CD4-positive, alpha-beta memory T cell (primary cell): ENCODE measurements around the gene PDRG1. TPM values are rescaled to one million over a fixed set of nuclear protein-coding genes. Genes with fewer than 3 reads are reported as not detected.

Source experiments
- CTCF ChIA-PET: fragments of 350-600 bp; sonication (Branson Sonifier 250); formaldehyde crosslinking; loops from one replicate; lab custom pipeline; 2021; ENCODE audit warnings: inconsistent platforms; ENCODE audit not compliant: partially characterized antibody; lab: Charles Lee
- POLR2A ChIA-PET: fragments of 350-600 bp; sonication (Branson Sonifier 250); formaldehyde crosslinking; loops from one replicate; lab custom pipeline; 2021; ENCODE audit not compliant: partially characterized antibody; lab: Charles Lee
- DNase-seq, 5 donors: peaks; one replicate each; pipeline versions ENCODE4 v3.0.0 to v3.0.0-alpha.2; 2020 to 2022; ENCODE audit warnings: mixed read lengths in 1 of 5
- H3K27ac ChIP-seq: one replicate; pipeline ENCODE4 v1.7.0; 2013; ENCODE audit warnings: low read depth, low read length
- H3K27me3 ChIP-seq: 2 replicates; pipeline ENCODE4 v1.7.0; 2013; ENCODE audit warnings: mild to moderate bottlenecking, low read length, moderate library complexity; ENCODE audit not compliant: insufficient read depth
- H3K36me3 ChIP-seq: 2 replicates; pipeline ENCODE4 v1.7.0; 2013; ENCODE audit warnings: mild to moderate bottlenecking, low read length, moderate library complexity; ENCODE audit not compliant: insufficient read depth
- H3K4me1 ChIP-seq: 2 replicates; pipeline ENCODE4 v1.7.0; 2013; ENCODE audit warnings: mild to moderate bottlenecking, low read length, moderate library complexity; ENCODE audit not compliant: insufficient read depth
- H3K4me3 ChIP-seq, 2 donors: one replicate each; pipeline ENCODE4 v1.7.0; 2013; ENCODE audit warnings: low read length in 2 of 2, mild to moderate bottlenecking in 1 of 2
- H3K9me3 ChIP-seq, 2 donors: one replicate each; pipeline ENCODE4 v1.7.0; 2013; ENCODE audit warnings: low read length in 2 of 2, control low read depth in 1 of 2; ENCODE audit not compliant: control insufficient read depth in 1 of 2
- H3K27ac Mint-ChIP-seq, 7 donors: one replicate each; pipeline ENCODE4 v1.8.0; 2020 to 2021; ENCODE audit warnings: mixed read lengths in 7 of 7, mild to moderate bottlenecking in 6 of 7, inconsistent platforms in 3 of 7, moderate library complexity in 3 of 7
- H3K27me3 Mint-ChIP-seq, 2 donors: one replicate each; pipeline ENCODE4 v1.8.0; 2020 to 2021; ENCODE audit warnings: mixed read lengths in 2 of 2
- H3K36me3 Mint-ChIP-seq, 2 donors: one replicate each; pipeline ENCODE4 v1.8.0; 2020 to 2021; ENCODE audit warnings: mixed read lengths in 2 of 2, inconsistent platforms in 1 of 2, mild to moderate bottlenecking in 1 of 2
- H3K4me1 Mint-ChIP-seq, 4 donors: one replicate each; pipeline ENCODE4 v1.8.0; 2020 to 2021; ENCODE audit warnings: mixed read lengths in 4 of 4, mild to moderate bottlenecking in 1 of 4
- H3K4me3 Mint-ChIP-seq, 8 donors: one replicate each; pipeline ENCODE4 v1.8.0; 2020 to 2021; ENCODE audit warnings: mixed read lengths in 8 of 8, mild to moderate bottlenecking in 7 of 8, moderate library complexity in 6 of 8, inconsistent platforms in 3 of 8
- H3K9me3 Mint-ChIP-seq, 8 donors: one replicate each; pipeline ENCODE4 v1.8.0; 2020 to 2021; ENCODE audit warnings: mixed read lengths in 8 of 8, mild to moderate bottlenecking in 5 of 8, inconsistent platforms in 3 of 8, moderate library complexity in 1 of 8
- intact Hi-C: fragments of 100-400 bp; cut with micrococcal nuclease; formaldehyde crosslinking; loops from one replicate; pipeline ENCODE4 v1.15.1; 2023
- polyA plus RNA-seq, 2 donors: library from polyadenylated mRNA; unstranded; fragments of 300-500 nt; fragmentation: Illumina TruSeq; gene quantifications; one replicate each; pipeline ENCODE4 v1.2.3, GENCODE V29; 2021
- total RNA-seq, 2 experiments: library from RNA; stranded (reverse); gene quantifications; one replicate each; pipeline ENCODE4 v1.2.3, GENCODE V29; 2021

PDRG1 gene
- total and polyA plus RNA-seq, 4 experiments from 2014 or later, result 12.6 to 16.8 (median 13.2) TPM

DNA sequence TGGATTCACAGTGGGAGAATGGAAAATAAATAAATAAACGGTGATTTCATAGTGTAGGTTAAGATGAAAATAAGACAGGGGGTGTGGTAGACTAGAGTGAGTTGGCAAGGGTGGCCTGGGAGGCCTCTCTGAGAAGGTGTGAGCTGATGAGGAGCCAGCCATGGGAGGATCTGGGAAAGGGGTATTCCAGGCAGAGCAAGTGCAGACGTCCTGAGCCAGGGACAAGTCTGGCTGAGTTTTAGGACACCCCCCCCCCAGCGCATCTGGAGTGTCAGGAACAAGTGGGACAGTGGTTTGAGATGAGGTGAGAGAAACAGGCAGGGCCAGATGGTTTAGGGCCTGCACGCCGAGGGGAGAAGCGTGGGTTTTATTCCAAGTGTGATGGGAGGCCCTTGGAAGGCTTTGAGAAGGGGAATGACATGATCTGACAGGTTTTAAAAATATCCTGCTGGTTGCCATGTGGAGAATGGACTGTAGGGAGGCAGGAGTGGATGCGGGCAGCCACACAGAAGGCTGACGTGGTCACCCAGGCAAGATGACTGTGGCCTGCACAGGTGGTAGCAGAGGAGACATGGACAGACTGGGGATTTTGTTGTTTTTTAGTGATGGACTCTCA, 37.3 kb upstream of the PDRG1 start:
- Histone ChIP-seq H3K36me3 (no peaks in the 10 kb centered on the region), H3K9me3 (no peaks in the 10 kb centered on the region), H3K27me3 (no peaks in the 10 kb centered on the region), H3K27ac (no peak overlapping the region), H3K4me3 (no peak overlapping the region), H3K4me1 (no peaks in the 10 kb centered on the region)
- Mint-ChIP-seq H3K36me3 (no peaks in the 10 kb centered on the region), H3K4me1 (peaks cover 0 to 6% (median 0%) of the 10 kb centered on the region in 4 donors), H3K9me3 (no peaks in the 10 kb centered on the region), H3K4me3 (no peak overlapping the region), H3K27me3 (peaks cover 11 to 13% of the 10 kb centered on the region in 2 donors), H3K27ac (no peak overlapping the region)
- ChIA-PET CTCF (no interaction called here), POLR2A (no interaction called here)
- no peak for DNase-seq
- intact Hi-C loops, result no loop called here

DNA sequence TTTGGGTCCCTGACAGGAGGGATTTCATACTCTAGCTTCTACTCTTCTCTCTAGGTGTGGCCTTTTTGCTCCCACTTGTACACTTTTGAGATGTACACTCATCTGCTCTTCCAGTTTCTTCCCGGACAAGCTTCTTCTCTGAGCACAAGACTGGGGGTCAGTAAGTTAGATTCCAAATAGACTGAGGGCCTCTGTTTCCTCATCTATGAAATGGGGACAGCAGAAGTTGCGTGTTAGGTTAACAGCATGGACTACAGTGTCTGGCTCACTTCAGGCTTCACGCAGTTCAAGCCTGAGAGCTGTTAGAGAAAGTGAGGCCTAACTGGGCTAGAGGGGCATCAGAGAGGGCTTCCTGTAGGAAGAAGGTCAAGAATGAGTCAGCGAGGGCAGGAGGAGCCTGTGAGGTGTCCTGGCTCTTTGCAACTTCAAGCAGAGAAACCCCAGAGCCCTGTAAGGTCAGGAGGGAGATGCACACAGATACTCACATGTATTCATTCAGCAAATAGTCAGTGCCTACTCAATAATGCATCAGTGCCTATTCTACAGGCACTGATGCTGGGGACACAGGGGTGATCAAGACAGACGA, 36.7 kb upstream of the PDRG1 start:
- no peak overlapping the region for H3K27ac Mint-ChIP-seq
- H3K4me3 Mint-ChIP-seq, result no peak overlapping the region
- Histone ChIP-seq H3K4me3 (no peak overlapping the region), H3K36me3 (no peaks in the 10 kb centered on the region), H3K27me3 (no peaks in the 10 kb centered on the region), H3K4me1 (no peaks in the 10 kb centered on the region), H3K27ac (no peak overlapping the region), H3K9me3 (no peaks in the 10 kb centered on the region)
- H3K36me3 Mint-ChIP-seq, result no peaks in the 10 kb centered on the region
- peaks cover 6 to 7% of the 10 kb centered on the region in 2 donors for H3K27me3 Mint-ChIP-seq
- CTCF ChIA-PET, result no interaction called here
- no peak for DNase-seq
- H3K9me3 Mint-ChIP-seq, result no peaks in the 10 kb centered on the region
- POLR2A ChIA-PET, result no interaction called here
- intact Hi-C loops, result no loop called here
- H3K4me1 Mint-ChIP-seq, result peaks cover 0 to 6% (median 0%) of the 10 kb centered on the region in 4 donors

DNA sequence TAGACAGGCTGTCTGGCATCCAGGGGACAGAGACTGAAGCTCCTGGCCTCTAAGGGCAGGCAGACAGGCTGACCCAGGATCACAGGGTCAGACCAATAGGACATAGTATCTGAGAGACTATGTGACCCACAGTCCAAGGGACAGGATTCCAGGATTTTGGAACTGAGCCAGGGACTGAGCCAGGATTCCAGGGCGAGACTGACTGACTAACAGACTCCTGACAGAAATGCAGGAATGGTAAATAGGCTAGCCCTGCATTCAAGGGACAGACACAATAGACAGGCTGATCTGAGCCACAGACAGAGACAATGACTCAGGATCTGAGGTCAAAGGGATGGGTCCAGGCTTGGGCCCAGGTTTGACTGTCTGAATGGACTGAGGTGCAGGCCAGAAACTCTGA, 35.9 kb upstream of the PDRG1 start:
- POLR2A ChIA-PET, result no interaction called here
- Mint-ChIP-seq H3K4me1 (peaks cover 0 to 6% (median 0%) of the 10 kb centered on the region in 4 donors), H3K4me3 (no peak overlapping the region), H3K9me3 (no peaks in the 10 kb centered on the region), H3K27me3 (peaks cover 3 to 6% of the 10 kb centered on the region in 2 donors), H3K36me3 (no peaks in the 10 kb centered on the region), H3K27ac (no peak overlapping the region)
- no peaks in the 10 kb centered on the region for H3K36me3 ChIP-seq
- no peak overlapping the region for H3K4me3 ChIP-seq
- H3K9me3 ChIP-seq, result no peaks in the 10 kb centered on the region
- no peaks in the 10 kb centered on the region for H3K27me3 ChIP-seq
- H3K27ac ChIP-seq, result no peak overlapping the region
- intact Hi-C loops, result no loop called here
- H3K4me1 ChIP-seq, result no peaks in the 10 kb centered on the region
- CTCF ChIA-PET, result no interaction called here
- no peak for DNase-seq

DNA sequence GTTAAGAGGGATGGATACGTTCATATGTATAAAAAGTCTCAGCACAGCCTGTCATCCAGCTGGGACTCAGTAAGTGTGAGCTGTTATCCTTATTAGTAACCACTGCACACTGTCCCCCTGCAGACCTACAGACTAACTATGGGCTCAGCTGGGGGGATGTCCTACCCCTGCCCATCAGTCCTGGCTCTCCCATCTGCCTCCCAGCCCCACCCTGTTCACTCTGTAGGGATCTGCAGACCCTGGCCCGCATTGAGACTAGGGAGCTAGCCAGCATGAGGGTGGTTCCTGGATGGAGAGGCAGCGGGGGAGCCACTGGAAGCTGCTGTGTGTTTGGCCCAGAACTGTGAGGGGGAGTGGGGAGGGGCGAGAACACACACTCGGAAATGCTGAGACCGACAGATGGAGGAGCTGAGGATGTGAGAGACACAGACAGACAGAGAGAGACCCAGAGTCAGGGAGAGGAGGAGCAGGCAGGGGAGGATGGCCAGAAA, 33.2 kb upstream of the PDRG1 start:
- peaks cover 5 to 10% of the 10 kb centered on the region in 2 donors for H3K27me3 Mint-ChIP-seq
- no peaks in the 10 kb centered on the region for H3K36me3 Mint-ChIP-seq
- H3K4me3 ChIP-seq, result no peak overlapping the region
- H3K36me3 ChIP-seq, result no peaks in the 10 kb centered on the region
- H3K9me3 Mint-ChIP-seq, result no peaks in the 10 kb centered on the region
- no peak overlapping the region for H3K4me3 Mint-ChIP-seq
- POLR2A ChIA-PET, result no interaction called here
- no peak for DNase-seq
- H3K27ac ChIP-seq, result no peak overlapping the region
- no peaks in the 10 kb centered on the region for H3K27me3 ChIP-seq
- CTCF ChIA-PET, result no interaction called here
- H3K27ac Mint-ChIP-seq, result no peak overlapping the region
- H3K9me3 ChIP-seq, result no peaks in the 10 kb centered on the region
- peaks cover 0 to 6% (median 0%) of the 10 kb centered on the region in 4 donors for H3K4me1 Mint-ChIP-seq
- no peaks in the 10 kb centered on the region for H3K4me1 ChIP-seq
- intact Hi-C loops, result no loop called here

DNA sequence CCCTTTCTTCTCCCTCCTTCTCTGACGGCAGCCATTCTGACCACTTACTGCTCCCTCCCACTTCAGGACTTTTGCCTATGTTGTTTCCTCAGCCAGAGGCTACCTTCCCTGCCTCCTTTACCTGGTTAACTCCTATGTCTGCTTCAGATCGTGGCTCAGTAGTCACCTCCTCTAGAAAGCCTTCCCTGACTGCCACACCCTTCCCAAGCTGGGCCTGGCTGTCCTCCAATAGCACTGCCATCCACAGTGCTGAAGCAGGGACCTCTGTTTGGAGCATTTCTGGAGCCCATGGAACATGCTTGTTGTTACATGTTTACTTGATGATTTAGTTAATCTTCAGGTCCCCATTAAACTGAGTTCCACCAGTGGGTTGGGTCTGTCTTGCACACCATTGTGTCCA, 29.9 kb upstream of the PDRG1 start:
- ChIA-PET CTCF (no interaction called here), POLR2A (no interaction called here)
- H3K36me3 Mint-ChIP-seq, result no peaks in the 10 kb centered on the region
- Histone ChIP-seq H3K4me3 (no peak overlapping the region), H3K9me3 (no peaks in the 10 kb centered on the region), H3K36me3 (no peaks in the 10 kb centered on the region), H3K27me3 (no peaks in the 10 kb centered on the region), H3K27ac (no peak overlapping the region), H3K4me1 (no peaks in the 10 kb centered on the region)
- intact Hi-C loops, result no loop called here
- H3K4me3 Mint-ChIP-seq, result no peak overlapping the region
- no peak overlapping the region for H3K27ac Mint-ChIP-seq
- no peaks in the 10 kb centered on the region for H3K9me3 Mint-ChIP-seq
- DNase-seq, result no peak
- H3K27me3 Mint-ChIP-seq, result peaks cover 16 to 19% of the 10 kb centered on the region in 2 donors
- no peaks in the 10 kb centered on the region for H3K4me1 Mint-ChIP-seq

DNA sequence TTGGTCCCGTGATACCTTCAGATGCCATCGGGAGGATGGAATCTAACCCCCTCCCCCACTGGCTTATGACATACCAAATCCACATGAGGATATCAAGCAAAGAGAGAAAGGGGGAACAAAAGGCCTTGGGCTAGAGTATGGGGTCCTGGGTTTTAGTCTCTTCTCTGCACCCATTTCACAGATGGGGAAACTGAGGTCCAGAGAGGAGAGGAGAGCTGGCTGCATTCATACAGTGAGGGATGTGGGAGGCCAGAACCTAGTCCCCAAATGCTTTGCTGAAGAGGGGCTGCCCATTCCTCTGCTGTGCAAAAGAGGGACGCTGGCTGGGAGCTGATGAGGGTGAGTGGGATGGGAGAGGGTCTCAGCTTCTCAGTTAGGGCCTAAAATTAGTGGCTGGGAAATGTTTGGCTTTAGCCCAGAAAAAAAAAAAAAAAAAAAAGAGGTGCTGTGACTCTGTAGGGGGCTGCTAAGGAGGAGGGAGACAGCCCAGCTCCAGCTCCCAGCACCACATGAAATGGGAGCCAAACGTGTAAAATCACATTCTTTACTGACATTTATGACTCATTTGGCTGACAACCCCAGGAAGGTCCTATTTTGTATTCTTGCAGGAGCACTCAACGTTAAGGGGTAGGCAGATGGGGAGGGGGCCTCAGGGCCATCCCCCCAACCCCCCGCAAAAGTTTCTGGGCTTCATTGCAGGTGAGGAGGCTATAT, 28.0 kb upstream of the PDRG1 start:
- H3K4me3 Mint-ChIP-seq, result no peak overlapping the region
- POLR2A ChIA-PET, result no interaction called here
- H3K9me3 ChIP-seq, result no peaks in the 10 kb centered on the region
- H3K4me3 ChIP-seq, result no peak overlapping the region
- H3K4me1 ChIP-seq, result no peaks in the 10 kb centered on the region
- no peaks in the 10 kb centered on the region for H3K4me1 Mint-ChIP-seq
- peaks cover 22 to 27% of the 10 kb centered on the region in 2 donors for H3K27me3 Mint-ChIP-seq
- DNase-seq, result no peak
- no peaks in the 10 kb centered on the region for H3K27me3 ChIP-seq
- no peaks in the 10 kb centered on the region for H3K9me3 Mint-ChIP-seq
- intact Hi-C loops, result no loop called here
- H3K27ac Mint-ChIP-seq, result no peak overlapping the region
- no peak overlapping the region for H3K27ac ChIP-seq
- H3K36me3 Mint-ChIP-seq, result no peaks in the 10 kb centered on the region
- no peaks in the 10 kb centered on the region for H3K36me3 ChIP-seq
- CTCF ChIA-PET, result no interaction called here

DNA sequence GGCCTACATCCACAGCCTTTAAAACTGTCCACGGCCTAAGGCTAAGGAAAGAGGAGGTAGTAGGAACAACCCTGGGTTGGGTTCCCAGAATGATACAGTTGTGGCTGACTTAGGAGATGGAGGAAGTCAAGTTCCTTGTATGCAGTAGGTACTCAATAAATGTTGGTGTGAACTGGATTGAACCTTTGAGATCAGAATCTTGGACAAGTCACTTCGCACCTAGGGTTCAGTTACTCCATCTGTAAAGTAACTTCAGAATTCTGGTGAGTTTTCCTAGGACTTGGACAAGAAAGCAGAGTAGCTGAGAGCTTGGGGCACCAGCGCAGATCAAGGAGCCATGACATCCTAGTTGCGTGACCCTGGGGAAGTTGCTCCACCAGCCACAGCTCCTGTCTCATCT, 25.2 kb upstream of the PDRG1 start:
- H3K4me3 ChIP-seq, result no peak overlapping the region
- H3K27ac ChIP-seq, result no peak overlapping the region
- Mint-ChIP-seq H3K36me3 (no peaks in the 10 kb centered on the region), H3K4me1 (no peaks in the 10 kb centered on the region), H3K4me3 (no peak overlapping the region), H3K27me3 (peaks cover 21 to 35% of the 10 kb centered on the region in 2 donors), H3K9me3 (no peaks in the 10 kb centered on the region), H3K27ac (no peak overlapping the region)
- ChIA-PET POLR2A (no interaction called here), CTCF (no interaction called here)
- intact Hi-C loops, result no loop called here
- no peaks in the 10 kb centered on the region for H3K27me3 ChIP-seq
- no peaks in the 10 kb centered on the region for H3K9me3 ChIP-seq
- H3K36me3 ChIP-seq, result no peaks in the 10 kb centered on the region
- no peak for DNase-seq
- H3K4me1 ChIP-seq, result no peaks in the 10 kb centered on the region
